Measurements from ENCODE around the gene SKI. TPM values are rescaled to one million over a fixed set of nuclear protein-coding genes. Genes with fewer than 3 reads are reported as not detected.

SKI gene
- total and polyA plus RNA-seq, 2 experiments from 2014 or later, result 9.3 to 66.8 TPM

GRCh38 chr1:2315674-2316450, 87.7 kb downstream of the SKI start:
- TF ChIP-seq ZNF114 (CRISPR knock-in tag; IDR thresholded peaks at IDR 0.05) (no peak), ETS1 (IDR thresholded peaks at IDR 0.05) (no peak), POLR2AphosphoS5 (IDR thresholded peaks at IDR 0.05; ENCODE audit: low read depth) (no peak), CREB1 (CRISPR knock-in tag; IDR thresholded peaks at IDR 0.05; ENCODE audit: low read depth) (no peak)
- H3K4me3 ChIP-seq, result peak overlapping the region; percentile 47
- peaks cover 9% of the 10 kb centered on the region for H3K4me1 ChIP-seq (ENCODE audit: insufficient read depth)
- Mint-ChIP-seq H3K9me3 (no peaks in the 10 kb centered on the region), H3K27me3 (ENCODE audit: insufficient read depth, low read depth, poor library complexity) (peaks cover 11% of the 10 kb centered on the region), H3K4me3 (peak overlapping the region; percentile 27; the same call in 1 of the 3 replicates), H3K4me1 (peaks cover 5% of the 10 kb centered on the region), H3K36me3 (ENCODE audit: low read depth) (no peaks in the 10 kb centered on the region; the same call in 2 of the 3 replicates), H3K27ac (no peak overlapping the region)
- ATAC-seq (no peak), DNase-seq (ENCODE audit: low spot score) (no peak)
- H3K27me3 ChIP-seq (ENCODE audit: insufficient read depth), result no peaks in the 10 kb centered on the region
- no peaks in the 10 kb centered on the region for H4K20me1 ChIP-seq (replicated peaks; ENCODE audit: insufficient read depth)
- no peaks in the 10 kb centered on the region for H3K79me2 ChIP-seq (replicated peaks; ENCODE audit: insufficient read depth)
- H3K27ac ChIP-seq (ENCODE audit: low read depth), result no peak overlapping the region
- peak overlapping the region; percentile 74 for H3K4me2 ChIP-seq
- no peak overlapping the region for H2AFZ ChIP-seq
- no peaks in the 10 kb centered on the region for H3K9me2 ChIP-seq (ENCODE audit: insufficient read depth)
- no peaks in the 10 kb centered on the region for H3K36me3 ChIP-seq (ENCODE audit: insufficient read depth)
- H3F3A ChIP-seq (replicated peaks; ENCODE audit: low read depth), result peaks cover 3% of the 10 kb centered on the region; the same call in 1 of the 2 replicates

GRCh38 chr1:2316451-2316961, 88.4 kb downstream of the SKI start:
- H3K27ac Mint-ChIP-seq, result no peak overlapping the region
- TF ChIP-seq ZNF331 (CRISPR knock-in tag; IDR thresholded peaks at IDR 0.05; ENCODE audit: low read depth) (no peak), POLR2AphosphoS5 (IDR thresholded peaks at IDR 0.05; ENCODE audit: low read depth) (no peak), EZH2phosphoT487 (IDR thresholded peaks at IDR 0.05; ENCODE audit: unreplicated experiment) (no peak), EZH2 (IDR thresholded peaks at IDR 0.05; ENCODE audit: low read depth, unreplicated experiment) (no peak), ETS1 (IDR thresholded peaks at IDR 0.05) (no peak), NANOG (IDR thresholded peaks at IDR 0.05; ENCODE audit: borderline replicate concordance) (no peak), JUNB (IDR thresholded peaks at IDR 0.05; ENCODE audit: unreplicated experiment) (no peak), ZNF114 (CRISPR knock-in tag; IDR thresholded peaks at IDR 0.05) (no peak), ZNF462 (CRISPR knock-in tag; IDR thresholded peaks at IDR 0.05) (no peak)

More at GRCh38 chr1:2316451-2316961, 88.4 kb downstream of the SKI start:
- Histone ChIP-seq H3K36me3 (ENCODE audit: insufficient read depth) (no peaks in the 10 kb centered on the region), H3K4me3 (no peak overlapping the region), H2AFZ (no peak overlapping the region), H3F3A (replicated peaks; ENCODE audit: low read depth) (peaks cover 3% of the 10 kb centered on the region; the same call in 1 of the 2 replicates), H4K20me1 (replicated peaks; ENCODE audit: insufficient read depth) (no peaks in the 10 kb centered on the region), H3K4me1 (ENCODE audit: insufficient read depth) (peaks cover 4% of the 10 kb centered on the region; the same call in 1 of the 2 replicates), H3K9me2 (ENCODE audit: insufficient read depth) (no peaks in the 10 kb centered on the region), H3K27me3 (ENCODE audit: insufficient read depth) (no peaks in the 10 kb centered on the region), H3K4me2 (no peak overlapping the region), H3K27ac (ENCODE audit: low read depth) (no peak overlapping the region), H3K79me2 (replicated peaks; ENCODE audit: insufficient read depth) (no peaks in the 10 kb centered on the region)
- ATAC-seq (no peak), DNase-seq (ENCODE audit: low spot score) (no peak)
- no peaks in the 10 kb centered on the region; the same call in 2 of the 3 replicates for H3K36me3 Mint-ChIP-seq (ENCODE audit: low read depth)
- H3K9me3 Mint-ChIP-seq, result no peaks in the 10 kb centered on the region
- H3K4me3 Mint-ChIP-seq, result no peak overlapping the region; the same call in 2 of the 3 replicates
- peaks cover 7% of the 10 kb centered on the region for H3K27me3 Mint-ChIP-seq (ENCODE audit: insufficient read depth, low read depth, poor library complexity)
- peaks cover 4% of the 10 kb centered on the region for H3K4me1 Mint-ChIP-seq

Measured in GM23338 (cell line).